Keratinocyte (primary cell): ENCODE data around the gene MRPL16. TPM values are rescaled to one million over a fixed set of nuclear protein-coding genes. Genes with fewer than 3 reads are reported as not detected.

Experiments
- DNase-seq: peaks from one replicate; pipeline ENCODE4 v3.0.0-alpha.2; 2011; ENCODE audit warnings: low read depth, missing footprints, low spot score
- FAIRE-seq: peaks from 2 replicates; lab custom pipeline; 2011; peaks lifted over from hg19 to GRCh38; lab: Jason Lieb, UNC
- H2AFZ ChIP-seq: 2 replicates; pipeline ENCODE4 v1.6.0; 2012; ENCODE audit warnings: low read length, control low read depth, inconsistent platforms; ENCODE audit not compliant: control insufficient read depth
- H3K27ac ChIP-seq: 2 replicates; pipeline ENCODE4 v1.5.1; 2011; ENCODE audit warnings: low read length; ENCODE audit not compliant: control insufficient read depth, insufficient read depth
- H3K27me3 ChIP-seq: 3 replicates; pipeline ENCODE4 v1.6.0; 2011; ENCODE audit warnings: low read length; ENCODE audit not compliant: control insufficient read depth, insufficient read depth; ENCODE audit errors: extremely low read depth
- H3K36me3 ChIP-seq, 2 experiments: 2 replicates in 1 of 2; 3 replicates in 1 of 2; pipeline ENCODE4 v1.5.1; 2011; ENCODE audit warnings: low read length in 2 of 2, mild to moderate bottlenecking in 1 of 2; ENCODE audit not compliant: control insufficient read depth in 2 of 2, insufficient read depth in 2 of 2; ENCODE audit errors: extremely low read depth in 1 of 2
- H3K4me1 ChIP-seq: 3 replicates; pipeline ENCODE4 v1.5.1; 2011; ENCODE audit warnings: low read length; ENCODE audit not compliant: control insufficient read depth, insufficient read depth; ENCODE audit errors: extremely low read depth
- H3K4me2 ChIP-seq: 3 replicates; pipeline ENCODE4 v1.6.0; 2011; ENCODE audit warnings: low read depth, low read length; ENCODE audit not compliant: control insufficient read depth, insufficient read depth; ENCODE audit errors: extremely low read depth
- H3K4me3 ChIP-seq, 3 experiments: fragments of 200-600 bp in 1 of 3; sonication (generic) in 1 of 3; 2 replicates in 2 of 3; 3 replicates in 1 of 3; pipeline ENCODE4 v1.5.1; 2011 to 2016; ENCODE audit warnings: low read length in 3 of 3, mild to moderate bottlenecking in 3 of 3, control low read depth in 2 of 3, inconsistent platforms in 1 of 3, low read depth in 1 of 3, mixed read lengths in 1 of 3, mixed run types in 1 of 3, moderate library complexity in 1 of 3; ENCODE audit not compliant: control insufficient read depth in 2 of 3, insufficient read depth in 2 of 3; ENCODE audit errors: extremely low read depth in 1 of 3
- H3K79me2 ChIP-seq: 2 replicates; pipeline ENCODE4 v1.6.0; 2012; ENCODE audit warnings: low read length; ENCODE audit not compliant: control insufficient read depth, insufficient read depth
- H3K9ac ChIP-seq: 3 replicates; pipeline ENCODE4 v1.6.0; 2011; ENCODE audit warnings: low read length; ENCODE audit not compliant: control insufficient read depth, insufficient read depth; ENCODE audit errors: extremely low read depth
- H3K9me1 ChIP-seq: 3 replicates; pipeline ENCODE4 v1.6.0; 2011; ENCODE audit warnings: low read length; ENCODE audit not compliant: control insufficient read depth, insufficient read depth; ENCODE audit errors: extremely low read depth
- H3K9me3 ChIP-seq: 2 replicates; pipeline ENCODE4 v1.5.1; 2012; ENCODE audit warnings: low read depth, low read length; ENCODE audit not compliant: control insufficient read depth
- H4K20me1 ChIP-seq: 3 replicates; pipeline ENCODE4 v1.6.0; 2011; ENCODE audit warnings: low read length; ENCODE audit not compliant: control insufficient read depth, insufficient read depth; ENCODE audit errors: extremely low read depth
- CTCF ChIP-seq, 3 experiments: IDR thresholded peaks in 1 of 3; conservative IDR thresholded peaks in 1 of 3; optimal IDR thresholded peaks in 1 of 3; 2 replicates in 2 of 3; 3 replicates in 1 of 3; pipeline versions ENCODE3 to v1.5.1; 2011; ENCODE audit warnings: low read length in 3 of 3, mild to moderate bottlenecking in 3 of 3, moderate library complexity in 2 of 3, control low read depth in 1 of 3, inconsistent platforms in 1 of 3; ENCODE audit not compliant: insufficient read depth in 2 of 3; ENCODE audit errors: extremely low read depth in 1 of 3
- EZH2 ChIP-seq: IDR thresholded peaks from one replicate; pipeline ENCODE4 v1.6.1; 2012; ENCODE audit warnings: inconsistent platforms, mild to moderate bottlenecking, low read length, moderate library complexity
- dilution Hi-C: fragments of 300-500 bp; cut with MboI; formaldehyde crosslinking; loops from one replicate; pipeline ENCODE4 v1.7.0; 2020; ENCODE audit warnings: low sequenced_read_pairs; ENCODE audit not compliant: extremely low pct_ligation_motif_present
- polyA plus RNA-seq, 5 experiments: library from polyadenylated mRNA; depleted of rRNA in 3 of 5; stranded (reverse) in 3 of 5; stranded (forward) in 1 of 5; unstranded in 1 of 5; fragments of >200 nt; gene quantifications; 1 replicate in 1 of 5; 2 replicates in 3 of 5; 3 replicates in 1 of 5; pipeline versions ENCODE4 v1.2.1 to v1.2.3, GENCODE V29; 2011 to 2012; ENCODE audit warnings: missing spikeins in 2 of 5, low read depth in 1 of 5, low replicate concordance in 1 of 5

The MRPL16 gene
- polyA plus RNA-seq, 1 donor (not counting 4 experiments of a cell fraction or from before 2014, with no cell fraction given) = 72.1 TPM

- FAIRE-seq = no peak
- H3K9me3 ChIP-seq = no peaks in the 10 kb centered on the region
- H3K36me3 ChIP-seq = peaks cover 15 to 17% of the 10 kb centered on the region in 2 experiments
- H3K9ac ChIP-seq = no peak overlapping the region
- no peak overlapping the region for H3K27ac ChIP-seq
- peaks cover 96% of the 10 kb centered on the region for H3K79me2 ChIP-seq
- H3K4me1 ChIP-seq = peaks cover 8% of the 10 kb centered on the region
- dilution Hi-C loops = no loop called here
- H3K4me3 ChIP-seq = no peak overlapping the region
- peaks cover 12% of the 10 kb centered on the region for H3K9me1 ChIP-seq
- peaks cover 29% of the 10 kb centered on the region for H4K20me1 ChIP-seq
- no peak overlapping the region for H2AFZ ChIP-seq
- DNase-seq = no peak
- H3K4me2 ChIP-seq = no peak overlapping the region
- no peak for TF ChIP-seq EZH2
- no peak for TF ChIP-seq CTCF (optimal IDR thresholded peaks at IDR 0.05 in 1 of 3, IDR thresholded peaks at IDR 0.05 in 1 of 3, conservative IDR thresholded peaks at IDR 0.05 in 1 of 3; ENCODE audit: extremely low read depth in 1 of 3, insufficient read depth in 2 of 3, low read length in 3 of 3)
- no peaks in the 10 kb centered on the region for H3K27me3 ChIP-seq
Observed at GRCh38 chr11:59761993-59762392, 48.6 kb downstream of the MRPL16 start.

GRCh38 chr11:59760771-59761170 lies 49.8 kb downstream of the MRPL16 start:
- Histone ChIP-seq H3K9ac (no peak overlapping the region), H3K27ac (no peak overlapping the region), H3K27me3 (no peaks in the 10 kb centered on the region), H3K9me1 (peaks cover 15% of the 10 kb centered on the region), H3K36me3 (peaks cover 16 to 17% of the 10 kb centered on the region in 2 experiments), H3K4me1 (peaks cover 16% of the 10 kb centered on the region), H3K79me2 (peaks cover 96% of the 10 kb centered on the region), H3K9me3 (no peaks in the 10 kb centered on the region), H3K4me2 (no peak overlapping the region), H2AFZ (no peak overlapping the region), H4K20me1 (peaks cover 29% of the 10 kb centered on the region), H3K4me3 (no peak overlapping the region)
- no peak for TF ChIP-seq EZH2
- no peak for TF ChIP-seq CTCF (optimal IDR thresholded peaks at IDR 0.05 in 1 of 3, IDR thresholded peaks at IDR 0.05 in 1 of 3, conservative IDR thresholded peaks at IDR 0.05 in 1 of 3; ENCODE audit: extremely low read depth in 1 of 3, insufficient read depth in 2 of 3, low read length in 3 of 3)
- no peak for DNase-seq
- dilution Hi-C loops = no loop called here
- no peak for FAIRE-seq
